Measurements from ENCODE around the gene SNX24. TPM values are rescaled to one million over a fixed set of nuclear protein-coding genes. Genes with fewer than 3 reads are reported as not detected.
"Not testable (repeated sequence)": the region's sequence is repeated elsewhere in the genome, so short reads cannot be mapped to it uniquely, and the experiment has no call there.

The SNX24 gene
- total RNA-seq, 1 experiment from 2014 or later: 23.5 TPM

DNA sequence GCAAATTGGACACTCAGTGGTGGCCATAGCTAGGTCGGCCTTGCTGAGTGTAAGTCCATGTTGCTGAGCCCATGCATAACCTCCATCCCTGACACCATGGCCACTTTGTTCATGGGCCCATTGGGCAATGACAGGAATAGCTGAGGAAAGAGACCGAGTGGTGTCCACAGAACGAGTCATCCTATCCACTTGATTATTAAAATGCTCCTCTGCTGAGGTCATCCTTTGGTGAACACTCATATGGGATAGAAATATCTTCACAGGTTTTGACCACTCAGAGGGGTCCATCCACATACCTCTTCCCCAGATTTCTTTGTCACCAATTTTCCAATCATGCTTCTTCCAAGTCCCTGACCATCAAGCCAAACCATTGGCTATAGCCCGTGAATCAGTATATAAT lies 127.5 kb downstream of the SNX24 start:
- CTCF ChIA-PET: no interaction called here
- Mint-ChIP-seq H3K9me3 (ENCODE audit: low read depth, unreplicated experiment) (no peaks in the 10 kb centered on the region), H3K36me3 (ENCODE audit: insufficient read depth, unreplicated experiment) (no peaks in the 10 kb centered on the region), H3K27me3 (ENCODE audit: unreplicated experiment) (no peaks in the 10 kb centered on the region), H3K4me3 (ENCODE audit: low read depth, unreplicated experiment) (no peak overlapping the region), H3K27ac (ENCODE audit: unreplicated experiment) (no peak overlapping the region), H3K4me1 (ENCODE audit: low read depth, unreplicated experiment) (no peaks in the 10 kb centered on the region)
- TF ChIP-seq, protein P1, sequence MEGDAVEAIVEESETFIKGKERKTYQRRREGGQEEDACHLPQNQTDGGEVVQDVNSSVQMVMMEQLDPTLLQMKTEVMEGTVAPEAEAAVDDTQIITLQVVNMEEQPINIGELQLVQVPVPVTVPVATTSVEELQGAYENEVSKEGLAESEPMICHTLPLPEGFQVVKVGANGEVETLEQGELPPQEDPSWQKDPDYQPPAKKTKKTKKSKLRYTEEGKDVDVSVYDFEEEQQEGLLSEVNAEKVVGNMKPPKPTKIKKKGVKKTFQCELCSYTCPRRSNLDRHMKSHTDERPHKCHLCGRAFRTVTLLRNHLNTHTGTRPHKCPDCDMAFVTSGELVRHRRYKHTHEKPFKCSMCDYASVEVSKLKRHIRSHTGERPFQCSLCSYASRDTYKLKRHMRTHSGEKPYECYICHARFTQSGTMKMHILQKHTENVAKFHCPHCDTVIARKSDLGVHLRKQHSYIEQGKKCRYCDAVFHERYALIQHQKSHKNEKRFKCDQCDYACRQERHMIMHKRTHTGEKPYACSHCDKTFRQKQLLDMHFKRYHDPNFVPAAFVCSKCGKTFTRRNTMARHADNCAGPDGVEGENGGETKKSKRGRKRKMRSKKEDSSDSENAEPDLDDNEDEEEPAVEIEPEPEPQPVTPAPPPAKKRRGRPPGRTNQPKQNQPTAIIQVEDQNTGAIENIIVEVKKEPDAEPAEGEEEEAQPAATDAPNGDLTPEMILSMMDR (IDR thresholded peaks at IDR 0.05; ENCODE audit: unreplicated experiment): no peak
- no TSS peak for BruUV-seq (replicated peaks)
- DNase-seq: no peak
- intact Hi-C loops (cut with micrococcal nuclease; ENCODE audit: unreplicated experiment): no loop called here

DNA sequence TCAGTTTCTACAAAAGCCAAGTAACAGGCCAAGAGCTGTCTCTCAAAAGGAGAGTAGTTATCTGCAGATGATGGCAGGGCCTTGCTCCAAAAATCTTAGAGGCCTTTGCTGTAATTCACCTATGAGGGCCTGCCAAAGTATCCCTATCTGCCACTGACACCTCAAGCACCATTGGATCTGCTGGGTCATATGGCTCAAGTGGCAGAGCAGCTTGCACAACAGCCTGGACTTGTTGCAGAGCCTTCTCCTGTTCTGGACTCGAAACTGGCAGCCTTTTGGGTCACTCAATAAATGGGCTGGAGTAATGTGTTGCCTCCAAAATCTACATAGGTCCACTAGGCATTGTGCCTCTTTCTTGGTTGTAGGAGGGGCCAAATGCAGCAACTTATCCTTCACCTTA lies 128.3 kb downstream of the SNX24 start:
- H3K27ac Mint-ChIP-seq (ENCODE audit: unreplicated experiment); DNase-seq; H3K27me3 Mint-ChIP-seq (ENCODE audit: unreplicated experiment); H3K36me3 Mint-ChIP-seq (ENCODE audit: insufficient read depth, unreplicated experiment); BruUV-seq (replicated peaks); H3K4me1 Mint-ChIP-seq (ENCODE audit: low read depth, unreplicated experiment); intact Hi-C loops (cut with micrococcal nuclease; ENCODE audit: unreplicated experiment); CTCF ChIA-PET; H3K4me3 Mint-ChIP-seq (ENCODE audit: low read depth, unreplicated experiment); H3K9me3 Mint-ChIP-seq (ENCODE audit: low read depth, unreplicated experiment): not testable (repeated sequence)

DNA sequence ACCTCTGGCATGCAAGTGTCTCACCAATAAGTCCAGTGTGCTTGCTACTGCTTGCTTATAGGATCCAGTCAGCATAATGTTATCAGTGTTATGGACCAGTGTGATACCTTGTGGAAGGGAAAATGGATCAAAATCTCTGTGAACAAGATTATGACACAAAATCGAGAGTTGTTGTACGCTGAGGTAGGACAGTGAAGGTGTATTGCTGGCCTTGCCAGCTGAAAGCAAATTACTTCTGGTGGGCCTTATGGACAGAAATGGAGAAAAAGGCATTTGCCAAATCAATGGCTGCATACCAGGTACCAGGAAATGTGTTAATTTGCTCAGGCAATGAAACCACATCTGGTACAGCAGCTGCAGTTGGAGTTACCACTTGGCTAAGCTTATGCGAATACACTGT lies 128.8 kb downstream of the SNX24 start:
- H3K27ac Mint-ChIP-seq (ENCODE audit: unreplicated experiment); H3K4me3 Mint-ChIP-seq (ENCODE audit: low read depth, unreplicated experiment); H3K27me3 Mint-ChIP-seq (ENCODE audit: unreplicated experiment); BruUV-seq (replicated peaks); intact Hi-C loops (cut with micrococcal nuclease; ENCODE audit: unreplicated experiment); DNase-seq; CTCF ChIA-PET; H3K4me1 Mint-ChIP-seq (ENCODE audit: low read depth, unreplicated experiment); H3K9me3 Mint-ChIP-seq (ENCODE audit: low read depth, unreplicated experiment); H3K36me3 Mint-ChIP-seq (ENCODE audit: insufficient read depth, unreplicated experiment): not testable (repeated sequence)

DNA sequence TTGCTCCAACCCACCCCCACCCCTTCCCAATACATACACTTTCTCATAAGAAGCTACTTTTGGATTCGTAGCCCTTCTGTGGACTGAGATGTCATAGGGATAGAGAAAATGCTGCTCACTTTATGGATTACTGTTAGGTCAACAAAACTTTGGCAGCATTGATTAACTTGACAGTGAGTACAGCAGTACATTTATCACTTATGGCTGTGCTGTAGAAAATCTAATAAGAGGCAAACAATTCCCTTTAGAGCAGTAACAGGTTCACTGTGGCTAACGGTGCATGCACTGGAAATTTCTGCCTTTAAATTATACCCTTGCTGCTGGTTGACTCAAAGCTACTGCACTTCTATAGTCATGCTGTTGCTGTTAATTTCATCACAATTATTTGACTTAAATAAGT lies 131.9 kb downstream of the SNX24 start:
- TF ChIP-seq, protein P1 (IDR thresholded peaks at IDR 0.05; ENCODE audit: unreplicated experiment): no peak
- peaks cover 3% of the 10 kb centered on the region for H3K36me3 Mint-ChIP-seq (ENCODE audit: insufficient read depth, unreplicated experiment)
- CTCF ChIA-PET: no interaction called here
- no TSS peak for BruUV-seq (replicated peaks)
- no peaks in the 10 kb centered on the region for H3K4me1 Mint-ChIP-seq (ENCODE audit: low read depth, unreplicated experiment)
- H3K27me3 Mint-ChIP-seq (ENCODE audit: unreplicated experiment): no peaks in the 10 kb centered on the region
- H3K9me3 Mint-ChIP-seq (ENCODE audit: low read depth, unreplicated experiment): no peaks in the 10 kb centered on the region
- H3K27ac Mint-ChIP-seq (ENCODE audit: unreplicated experiment): no peak overlapping the region
- H3K4me3 Mint-ChIP-seq (ENCODE audit: low read depth, unreplicated experiment): no peak overlapping the region
- intact Hi-C loops (cut with micrococcal nuclease; ENCODE audit: unreplicated experiment): no loop called here
- DNase-seq: no peak

DNA sequence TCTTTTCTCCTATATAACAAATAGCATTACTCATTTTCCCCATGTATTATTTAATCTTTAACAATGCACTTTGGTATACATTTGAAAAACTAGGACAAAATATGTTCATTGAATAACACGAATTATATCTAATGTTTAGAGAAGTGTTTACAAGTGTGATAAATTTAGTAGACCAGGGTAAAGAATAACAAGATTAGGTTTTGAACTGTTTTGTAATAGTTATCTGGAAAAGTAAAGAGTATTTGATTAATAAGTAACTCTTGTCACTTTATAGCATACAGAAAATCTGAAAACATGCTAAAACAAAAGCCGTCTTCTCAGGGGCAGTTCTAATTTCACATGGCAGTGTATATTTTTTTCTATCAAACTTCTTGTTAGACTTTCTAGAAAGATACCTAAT lies 132.7 kb downstream of the SNX24 start:
- Mint-ChIP-seq H3K27ac (ENCODE audit: unreplicated experiment) (no peak overlapping the region), H3K36me3 (ENCODE audit: insufficient read depth, unreplicated experiment) (peaks cover 3% of the 10 kb centered on the region), H3K4me1 (ENCODE audit: low read depth, unreplicated experiment) (no peaks in the 10 kb centered on the region), H3K27me3 (ENCODE audit: unreplicated experiment) (no peaks in the 10 kb centered on the region), H3K4me3 (ENCODE audit: low read depth, unreplicated experiment) (no peak overlapping the region), H3K9me3 (ENCODE audit: low read depth, unreplicated experiment) (no peaks in the 10 kb centered on the region)
- DNase-seq: no peak
- no TSS peak for BruUV-seq (replicated peaks)
- TF ChIP-seq, protein P1 (IDR thresholded peaks at IDR 0.05; ENCODE audit: unreplicated experiment): no peak
- intact Hi-C loops (cut with micrococcal nuclease; ENCODE audit: unreplicated experiment): no loop called here
- CTCF ChIA-PET: no interaction called here
